ENCODE results near the gene SND1. TPM values are rescaled to one million over a fixed set of nuclear protein-coding genes. Genes with fewer than 3 reads are reported as not detected.

The SND1 gene
- total RNA-seq, 2 experiments from 2014 or later: 132 to 148 TPM

- ATAC-seq (ENCODE audit: low read depth): no peak
- H3K4me3 Mint-ChIP-seq: no peak overlapping the region
- no peaks in the 10 kb centered on the region for H3K4me1 Mint-ChIP-seq
- H3K36me3 Mint-ChIP-seq: no peaks in the 10 kb centered on the region
- no peak overlapping the region for H3K27ac Mint-ChIP-seq
- H3K9me3 Mint-ChIP-seq: peaks cover 1% of the 10 kb centered on the region
- POLR2A ChIA-PET: no interaction called here
- H3K27me3 Mint-ChIP-seq: peaks cover 38% of the 10 kb centered on the region
- no peak for DNase-seq
Measured at GRCh38 chr7:127635659-127636285, 16.2 kb upstream of the SND1 start.

- H3K4me1 Mint-ChIP-seq: no peaks in the 10 kb centered on the region
- POLR2A ChIA-PET: no interaction called here
- H3K4me3 Mint-ChIP-seq: no peak overlapping the region
- H3K9me3 Mint-ChIP-seq: peaks cover 1% of the 10 kb centered on the region
- H3K36me3 Mint-ChIP-seq: no peaks in the 10 kb centered on the region
- H3K27ac Mint-ChIP-seq: no peak overlapping the region
- ATAC-seq (ENCODE audit: low read depth) (no peak), DNase-seq (no peak)
- peaks cover 38% of the 10 kb centered on the region for H3K27me3 Mint-ChIP-seq
Measured at GRCh38 chr7:127638197-127638596, 13.8 kb upstream of the SND1 start.

- no peaks in the 10 kb centered on the region for H3K36me3 Mint-ChIP-seq
- POLR2A ChIA-PET: no interaction called here
- H3K27me3 Mint-ChIP-seq: peaks cover 16% of the 10 kb centered on the region
- no peak for DNase-seq
- no peaks in the 10 kb centered on the region for H3K9me3 Mint-ChIP-seq
- H3K4me1 Mint-ChIP-seq: no peaks in the 10 kb centered on the region
- no peak for ATAC-seq (ENCODE audit: low read depth)
- H3K4me3 Mint-ChIP-seq: no peak overlapping the region
- no peak overlapping the region for H3K27ac Mint-ChIP-seq
Measured at GRCh38 chr7:127644484-127644883, 7.5 kb upstream of the SND1 start.

GRCh38 chr7:127647636-127648035, 4.4 kb upstream of the SND1 start:
- no peak for ATAC-seq (ENCODE audit: low read depth)
- no peaks in the 10 kb centered on the region for H3K36me3 Mint-ChIP-seq
- H3K27ac Mint-ChIP-seq: no peak overlapping the region
- POLR2A ChIA-PET: no interaction called here
- peaks cover 5% of the 10 kb centered on the region for H3K4me1 Mint-ChIP-seq
- no peak overlapping the region for H3K4me3 Mint-ChIP-seq
- no peaks in the 10 kb centered on the region for H3K9me3 Mint-ChIP-seq
- H3K27me3 Mint-ChIP-seq: peaks cover 5% of the 10 kb centered on the region
- DNase-seq: no peak

- no peaks in the 10 kb centered on the region for H3K9me3 Mint-ChIP-seq
- ATAC-seq (ENCODE audit: low read depth): no peak
- no peak overlapping the region for H3K4me3 Mint-ChIP-seq
- H3K4me1 Mint-ChIP-seq: peaks cover 16% of the 10 kb centered on the region
- peaks cover 5% of the 10 kb centered on the region for H3K27me3 Mint-ChIP-seq
- DNase-seq: no peak
- H3K27ac Mint-ChIP-seq: no peak overlapping the region
- peaks cover 6% of the 10 kb centered on the region for H3K36me3 Mint-ChIP-seq
- POLR2A ChIA-PET: no interaction called here
Measured at GRCh38 chr7:127648986-127649385, 3.0 kb upstream of the SND1 start.

- H3K4me1 Mint-ChIP-seq: peaks cover 33% of the 10 kb centered on the region
- POLR2A ChIA-PET: interaction anchor here (1.6 to 2.3 kb wide), 2 partner anchors 65 to 258 kb away, joined by 6 to 7 read pairs; partner anchors contain the start of genes GCC1 and ZNF800
- peak; percentile 37 for DNase-seq
- peak overlapping the region; percentile 97 for H3K27ac Mint-ChIP-seq
- peaks cover 14% of the 10 kb centered on the region for H3K36me3 Mint-ChIP-seq
- no peaks in the 10 kb centered on the region for H3K9me3 Mint-ChIP-seq
- peak overlapping the region; percentile 98 for H3K4me3 Mint-ChIP-seq
- ATAC-seq (ENCODE audit: low read depth): no peak
- H3K27me3 Mint-ChIP-seq: peaks cover 2% of the 10 kb centered on the region
Measured at GRCh38 chr7:127650847-127651555, 993 bp upstream of the SND1 start.

- POLR2A ChIA-PET: interaction anchor here (0.5 to 1.6 kb wide), 3 partner anchors 25 to 690 kb away, joined by 3 to 7 read pairs (median 4); partner anchors contain the start of gene GCC1
- H3K9me3 Mint-ChIP-seq: no peaks in the 10 kb centered on the region
- peak overlapping the region; percentile 98 for H3K4me3 Mint-ChIP-seq
- peaks cover 17% of the 10 kb centered on the region for H3K36me3 Mint-ChIP-seq
- peak overlapping the region; percentile 97 for H3K27ac Mint-ChIP-seq
- DNase-seq: no peak
- no peaks in the 10 kb centered on the region for H3K27me3 Mint-ChIP-seq
- peak; percentile 27 for ATAC-seq (ENCODE audit: low read depth)
- H3K4me1 Mint-ChIP-seq: peaks cover 36% of the 10 kb centered on the region
Measured at GRCh38 chr7:127652333-127653248, 597 bp downstream of the SND1 start.

- DNase-seq (no peak), ATAC-seq (ENCODE audit: low read depth) (no peak)
- POLR2A ChIA-PET: interaction anchor here (0.7 kb wide), 1 partner anchor 24 kb away, joined by 4 read pairs; no protein-coding TSS in a partner anchor
- no peaks in the 10 kb centered on the region for H3K9me3 Mint-ChIP-seq
- H3K36me3 Mint-ChIP-seq: peaks cover 20% of the 10 kb centered on the region
- no peak overlapping the region for H3K27ac Mint-ChIP-seq
- peaks cover 38% of the 10 kb centered on the region for H3K4me1 Mint-ChIP-seq
- H3K4me3 Mint-ChIP-seq: peak overlapping the region; percentile 98
- no peaks in the 10 kb centered on the region for H3K27me3 Mint-ChIP-seq
Measured at GRCh38 chr7:127653396-127653795, 1.4 kb downstream of the SND1 start.

- H3K27me3 Mint-ChIP-seq: no peaks in the 10 kb centered on the region
- H3K4me3 Mint-ChIP-seq: peak overlapping the region; percentile 35
- no peak for ATAC-seq (ENCODE audit: low read depth)
- H3K27ac Mint-ChIP-seq: peak overlapping the region; percentile 17
- POLR2A ChIA-PET: no interaction called here
- no peak for DNase-seq
- H3K9me3 Mint-ChIP-seq: no peaks in the 10 kb centered on the region
- peaks cover 27% of the 10 kb centered on the region for H3K36me3 Mint-ChIP-seq
- H3K4me1 Mint-ChIP-seq: peaks cover 42% of the 10 kb centered on the region
Measured at GRCh38 chr7:127654404-127655394, 2.7 kb downstream of the SND1 start.

- Mint-ChIP-seq H3K4me1 (peaks cover 44% of the 10 kb centered on the region), H3K9me3 (no peaks in the 10 kb centered on the region), H3K27ac (no peak overlapping the region), H3K4me3 (no peak overlapping the region), H3K27me3 (no peaks in the 10 kb centered on the region), H3K36me3 (peaks cover 27% of the 10 kb centered on the region)
- DNase-seq (no peak), ATAC-seq (ENCODE audit: low read depth) (no peak)
- POLR2A ChIA-PET: interaction anchor here (0.8 kb wide), 1 partner anchor 52 kb away, joined by 3 read pairs; no protein-coding TSS in a partner anchor
Measured at GRCh38 chr7:127655720-127656119, 3.7 kb downstream of the SND1 start.

GRCh38 chr7:127657500-127657899, 5.5 kb downstream of the SND1 start:
- no peaks in the 10 kb centered on the region for H3K9me3 Mint-ChIP-seq
- H3K4me3 Mint-ChIP-seq: no peak overlapping the region
- no peak for DNase-seq
- POLR2A ChIA-PET: no interaction called here
- no peak overlapping the region for H3K27ac Mint-ChIP-seq
- no peaks in the 10 kb centered on the region for H3K27me3 Mint-ChIP-seq
- H3K4me1 Mint-ChIP-seq: peaks cover 42% of the 10 kb centered on the region
- ATAC-seq (ENCODE audit: low read depth): no peak
- H3K36me3 Mint-ChIP-seq: peaks cover 34% of the 10 kb centered on the region

- Mint-ChIP-seq H3K9me3 (no peaks in the 10 kb centered on the region), H3K27me3 (no peaks in the 10 kb centered on the region), H3K4me3 (no peak overlapping the region), H3K27ac (no peak overlapping the region), H3K36me3 (peaks cover 30% of the 10 kb centered on the region), H3K4me1 (peaks cover 29% of the 10 kb centered on the region)
- ATAC-seq (ENCODE audit: low read depth): no peak
- POLR2A ChIA-PET: no interaction called here
- DNase-seq: no peak
Measured at GRCh38 chr7:127658970-127659630, 7.1 kb downstream of the SND1 start.
